ENCODE data around the gene HOXB3. TPM values are rescaled to one million over a fixed set of nuclear protein-coding genes. Genes with fewer than 3 reads are reported as not detected.

Gene HOXB3
- total RNA-seq, 6 donors from 2014 or later: 2.9 to 12.6 (median 7.9) TPM

- 2 to 7% methylated on average over 15 of the region's 15 CpGs for WGBS, 2 donors
- DNase-seq: no peak
- H3K4me3 ChIP-seq: peak overlapping the region in 3 of 4 donors; percentile 28 to 62 (median 53)
Measured at GRCh38 chr17:48612456-48612853, 22.4 kb upstream of the HOXB3 start.

DNA sequence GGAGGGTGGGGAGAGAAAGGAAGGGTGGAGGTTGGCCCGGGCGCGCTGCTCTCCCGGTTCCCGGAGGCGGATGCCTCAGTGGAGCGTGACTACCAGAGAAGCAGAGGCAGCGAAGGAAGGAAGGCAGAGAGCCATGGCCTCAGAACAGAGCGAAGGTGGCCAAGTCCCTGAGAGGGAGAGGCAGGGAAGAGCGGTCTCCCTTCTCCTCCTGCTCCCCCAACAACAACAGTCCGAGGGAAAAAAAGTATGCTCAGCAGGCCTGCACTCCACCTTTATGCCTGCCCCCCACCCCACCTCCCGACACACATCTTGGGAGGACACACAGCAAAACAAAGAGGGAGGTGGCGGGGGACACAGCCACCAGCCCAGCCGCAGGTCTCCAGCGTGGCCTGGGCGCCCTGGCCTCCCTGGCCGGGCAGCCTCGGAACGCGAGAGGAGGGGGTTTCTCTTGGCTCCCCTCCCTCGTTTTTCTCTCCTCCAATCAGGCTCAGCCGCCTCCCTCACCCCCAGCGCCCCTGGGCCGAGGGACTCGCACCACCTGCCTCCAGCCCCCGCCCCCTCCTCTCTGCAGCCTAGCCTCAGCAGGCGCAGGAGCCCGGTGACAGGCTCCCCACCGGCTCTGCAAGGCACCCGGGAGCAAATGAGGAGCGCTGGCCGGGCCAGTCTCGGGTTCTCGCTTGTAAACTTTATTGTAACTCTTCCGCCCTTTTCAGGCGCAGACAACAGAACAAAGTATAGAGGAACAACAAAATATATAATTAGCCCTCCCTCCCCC is 21.8 kb upstream of the HOXB3 start:
- peak overlapping the region in 1 of 4 donors; percentile 68 for H3K27ac ChIP-seq
- no peak for ATAC-seq (ENCODE audit: low FRiP score in 2 of 2)
- WGBS, 2 donors: 11 to 20% methylated on average over 22 to 36 of the region's 36 CpGs

More at GRCh38 chr17:48612456-48612853, 22.4 kb upstream of the HOXB3 start:
- no peak for ATAC-seq (ENCODE audit: low FRiP score in 2 of 2)
- no peaks in the 10 kb centered on the region for H3K9me3 ChIP-seq
- no peak overlapping the region for H3K27ac ChIP-seq
- H3K4me1 ChIP-seq: peaks cover 18 to 50% (median 38%) of the 10 kb centered on the region in 4 donors
- no peaks in the 10 kb centered on the region for H3K36me3 ChIP-seq
- peaks cover 4 to 87% (median 61%) of the 10 kb centered on the region in 4 donors for H3K27me3 ChIP-seq
- TF ChIP-seq, protein P1, sequence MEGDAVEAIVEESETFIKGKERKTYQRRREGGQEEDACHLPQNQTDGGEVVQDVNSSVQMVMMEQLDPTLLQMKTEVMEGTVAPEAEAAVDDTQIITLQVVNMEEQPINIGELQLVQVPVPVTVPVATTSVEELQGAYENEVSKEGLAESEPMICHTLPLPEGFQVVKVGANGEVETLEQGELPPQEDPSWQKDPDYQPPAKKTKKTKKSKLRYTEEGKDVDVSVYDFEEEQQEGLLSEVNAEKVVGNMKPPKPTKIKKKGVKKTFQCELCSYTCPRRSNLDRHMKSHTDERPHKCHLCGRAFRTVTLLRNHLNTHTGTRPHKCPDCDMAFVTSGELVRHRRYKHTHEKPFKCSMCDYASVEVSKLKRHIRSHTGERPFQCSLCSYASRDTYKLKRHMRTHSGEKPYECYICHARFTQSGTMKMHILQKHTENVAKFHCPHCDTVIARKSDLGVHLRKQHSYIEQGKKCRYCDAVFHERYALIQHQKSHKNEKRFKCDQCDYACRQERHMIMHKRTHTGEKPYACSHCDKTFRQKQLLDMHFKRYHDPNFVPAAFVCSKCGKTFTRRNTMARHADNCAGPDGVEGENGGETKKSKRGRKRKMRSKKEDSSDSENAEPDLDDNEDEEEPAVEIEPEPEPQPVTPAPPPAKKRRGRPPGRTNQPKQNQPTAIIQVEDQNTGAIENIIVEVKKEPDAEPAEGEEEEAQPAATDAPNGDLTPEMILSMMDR (IDR thresholded peaks at IDR 0.05): no peak
- TF ChIP-seq POLR2A (IDR thresholded peaks at IDR 0.05) (no peak), EP300 (IDR thresholded peaks at IDR 0.05) (no peak), POLR2AphosphoS5 (IDR thresholded peaks at IDR 0.05) (no peak)

GRCh38 chr17:48611213-48611612 is 21.2 kb upstream of the HOXB3 start:
- H3K4me1 ChIP-seq: peaks cover 18 to 50% (median 38%) of the 10 kb centered on the region in 4 donors
- TF ChIP-seq POLR2A (IDR thresholded peaks at IDR 0.05) (no peak), POLR2AphosphoS5 (IDR thresholded peaks at IDR 0.05) (no peak), EP300 (IDR thresholded peaks at IDR 0.05) (no peak)
- TF ChIP-seq, protein P1 (IDR thresholded peaks at IDR 0.05): no peak
- H3K27ac ChIP-seq: peak overlapping the region in 3 of 4 donors; percentile 68 to 72 (median 69)
- H3K27me3 ChIP-seq: peaks cover 4 to 85% (median 55%) of the 10 kb centered on the region in 4 donors
- 3% methylated on average over 20 to 22 of the region's 22 CpGs for whole genome bisulfite sequencing, 2 donors
- H3K4me3 ChIP-seq: peak overlapping the region; percentile 44 to 62 (median 50)
- ATAC-seq (ENCODE audit: low FRiP score in 2 of 2) (peak in 1 of 2 donors; percentile 25), DNase-seq (no peak)
- no peaks in the 10 kb centered on the region for H3K36me3 ChIP-seq
- no peaks in the 10 kb centered on the region for H3K9me3 ChIP-seq

More for the DNA sequence above, 21.8 kb upstream of the HOXB3 start:
- H3K9me3 ChIP-seq: no peaks in the 10 kb centered on the region
- H3K4me1 ChIP-seq: peaks cover 18 to 50% (median 38%) of the 10 kb centered on the region in 4 donors
- peak overlapping the region in 3 of 4 donors; percentile 44 to 62 (median 53) for H3K4me3 ChIP-seq
- peak in 1 of 2 donors; percentile 60 for DNase-seq
- TF ChIP-seq EP300 (IDR thresholded peaks at IDR 0.05) (no peak), POLR2AphosphoS5 (IDR thresholded peaks at IDR 0.05) (no peak), POLR2A (IDR thresholded peaks at IDR 0.05) (no peak)
- TF ChIP-seq, protein P1 (IDR thresholded peaks at IDR 0.05): no peak
- H3K27me3 ChIP-seq: peaks cover 4 to 87% (median 60%) of the 10 kb centered on the region in 4 donors
- H3K36me3 ChIP-seq: no peaks in the 10 kb centered on the region

DNA sequence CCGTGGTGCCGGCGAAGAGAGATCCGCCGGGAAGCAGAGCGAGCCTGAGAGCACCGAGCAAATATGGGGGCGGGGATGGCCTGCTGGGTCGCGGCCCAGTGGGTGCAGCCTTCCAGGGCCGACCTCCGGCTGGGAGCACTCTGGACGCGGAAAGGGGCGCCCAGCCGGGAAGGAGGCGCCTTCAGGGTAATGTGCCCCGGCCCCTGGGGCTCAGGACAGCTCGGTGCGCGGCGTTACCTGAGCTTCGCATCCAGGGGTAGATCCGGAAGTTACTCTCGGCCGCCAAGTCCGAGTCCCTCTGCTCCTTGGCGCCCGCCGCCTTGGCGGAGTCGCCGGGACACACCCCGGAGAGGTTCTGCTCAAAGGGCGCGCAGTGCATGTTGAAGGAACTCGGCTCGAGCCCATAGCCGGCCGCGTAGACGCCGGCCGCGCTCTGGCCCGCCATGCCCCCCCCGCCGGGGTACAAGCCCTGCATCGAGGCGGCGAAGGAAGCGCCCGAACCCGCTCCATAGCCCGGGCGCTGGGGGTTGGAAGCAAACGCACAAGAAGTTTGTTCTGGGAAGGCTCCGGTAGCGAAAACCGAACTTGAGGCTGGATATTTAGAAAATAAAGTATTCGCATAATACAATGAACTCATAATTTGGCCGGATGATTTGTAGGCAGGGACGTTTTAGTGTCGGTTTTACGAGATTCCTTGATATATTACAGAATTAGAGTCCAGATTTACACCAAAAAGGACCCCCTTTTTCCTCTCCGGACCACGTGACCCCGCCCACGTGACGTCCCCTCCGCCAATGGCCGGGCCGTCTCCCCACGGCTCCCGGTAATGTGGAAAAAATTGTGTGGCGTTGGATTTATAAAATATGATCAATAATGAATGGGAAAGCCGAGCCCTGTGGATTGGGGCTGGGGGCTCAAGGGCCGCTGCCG is 20.5 kb upstream of the HOXB3 start, which contains the start of gene HOXB7:
Gene HOXB7 (minus strand): TSS at position 736 of the 930 bp plus-strand sequence. CDS start 99 bp downstream, at position 637.
- H3K4me1 ChIP-seq: peaks cover 18 to 50% (median 38%) of the 10 kb centered on the region in 4 donors
- H3K36me3 ChIP-seq: no peaks in the 10 kb centered on the region
- no peaks in the 10 kb centered on the region for H3K9me3 ChIP-seq
- H3K27ac ChIP-seq: peak within 1 kb of the TSS in 3 of 4 donors; percentile 68 to 72 (median 69)
- DNase-seq (peak; percentile 29 to 95), ATAC-seq (ENCODE audit: low FRiP score in 2 of 2) (peak in 1 of 2 donors; percentile 81)
- WGBS, 2 donors: 1 to 2% methylated on average over 43 to 51 of the region's 79 CpGs
- peak within 1 kb of the TSS; percentile 44 to 62 (median 50) for H3K4me3 ChIP-seq
- H3K27me3 ChIP-seq: peaks cover 4 to 84% (median 56%) of the 10 kb centered on the region in 4 donors
- no peak for TF ChIP-seq POLR2AphosphoS5 (IDR thresholded peaks at IDR 0.05)
- no peak for TF ChIP-seq POLR2A (IDR thresholded peaks at IDR 0.05)
- TF ChIP-seq EP300 (IDR thresholded peaks at IDR 0.05): no peak
- TF ChIP-seq, protein P1 (IDR thresholded peaks at IDR 0.05): no peak

All from upper lobe of left lung (tissue), 6 donors.